H1 (cell line): Measurements from ENCODE around the gene ARHGAP6. TPM values are rescaled to one million over a fixed set of nuclear protein-coding genes. Genes with fewer than 3 reads are reported as not detected.

ENCODE experiments used
- TEAD4 ChIP-seq: IDR thresholded peaks from 2 replicates; pipeline ENCODE4 v1.6.1; 2012; ENCODE audit warnings: low read depth, low read length, inconsistent platforms, mixed read lengths
- polyA plus RNA-seq, 7 experiments: library from polyadenylated mRNA; depleted of rRNA in 3 of 7; stranded (reverse) in 5 of 7; unstranded in 2 of 7; fragments of >200 nt in 5 of 7; fragments of 200-250 nt in 2 of 7; gene quantifications; 1 replicate in 5 of 7; 2 replicates in 1 of 7; 4 replicates in 1 of 7; pipeline versions ENCODE4 v1.2.1 to v1.2.3, GENCODE V29; 2011 to 2013; ENCODE audit warnings: missing spikeins in 2 of 7, mixed read lengths in 2 of 7
- total RNA-seq: library from RNA; stranded (reverse); fragmentation: NEBNext Ultra II Directional; extraction: Animal tissue kit (Norgen Biotek cat#: 25700); gene quantifications from 2 replicates; pipeline ENCODE4 v1.2.1, GENCODE V29; 2021

ARHGAP6 gene
- total and polyA plus RNA-seq, 2 of the 8 experiments (the other 6 are each of a cell fraction or from before 2014, with no cell fraction given), result 0.35 to 0.82 TPM

- no peak for TF ChIP-seq TEAD4
Observed at GRCh38 chrX:11683057-11683456, 17.3 kb upstream of the ARHGAP6 start (continued).
